T-helper 2 cell treated with Interferon-gamma antibody and Interleukin-4, amounts not matched to agents 5 μg/mL and 100 μg/mL, for 36 hours (primary cell): ENCODE measurements around the gene ZBTB7B.

Experiments used
- DNase-seq: peaks from one replicate; pipeline ENCODE4 v3.0.0; 2021; ENCODE audit warnings: low spot score
- H3K27ac Mint-ChIP-seq: one replicate; pipeline ENCODE4 v1.8.0; 2021; ENCODE audit warnings: mild to moderate bottlenecking, mixed read lengths
- H3K27me3 Mint-ChIP-seq: one replicate; pipeline ENCODE4 v1.8.0; 2021; ENCODE audit warnings: low read depth, mixed read lengths
- H3K36me3 Mint-ChIP-seq: one replicate; pipeline ENCODE4 v1.8.0; 2021; ENCODE audit warnings: low read depth, mixed read lengths
- H3K4me1 Mint-ChIP-seq: one replicate; pipeline ENCODE4 v1.8.0; 2021; ENCODE audit warnings: low read depth, mixed read lengths
- H3K4me3 Mint-ChIP-seq: one replicate; pipeline ENCODE4 v1.8.0; 2022; ENCODE audit warnings: mild to moderate bottlenecking, moderate library complexity, mixed read lengths
- H3K9me3 Mint-ChIP-seq: one replicate; pipeline ENCODE4 v1.8.0; 2021; ENCODE audit warnings: mixed read lengths

ZBTB7B gene

DNA sequence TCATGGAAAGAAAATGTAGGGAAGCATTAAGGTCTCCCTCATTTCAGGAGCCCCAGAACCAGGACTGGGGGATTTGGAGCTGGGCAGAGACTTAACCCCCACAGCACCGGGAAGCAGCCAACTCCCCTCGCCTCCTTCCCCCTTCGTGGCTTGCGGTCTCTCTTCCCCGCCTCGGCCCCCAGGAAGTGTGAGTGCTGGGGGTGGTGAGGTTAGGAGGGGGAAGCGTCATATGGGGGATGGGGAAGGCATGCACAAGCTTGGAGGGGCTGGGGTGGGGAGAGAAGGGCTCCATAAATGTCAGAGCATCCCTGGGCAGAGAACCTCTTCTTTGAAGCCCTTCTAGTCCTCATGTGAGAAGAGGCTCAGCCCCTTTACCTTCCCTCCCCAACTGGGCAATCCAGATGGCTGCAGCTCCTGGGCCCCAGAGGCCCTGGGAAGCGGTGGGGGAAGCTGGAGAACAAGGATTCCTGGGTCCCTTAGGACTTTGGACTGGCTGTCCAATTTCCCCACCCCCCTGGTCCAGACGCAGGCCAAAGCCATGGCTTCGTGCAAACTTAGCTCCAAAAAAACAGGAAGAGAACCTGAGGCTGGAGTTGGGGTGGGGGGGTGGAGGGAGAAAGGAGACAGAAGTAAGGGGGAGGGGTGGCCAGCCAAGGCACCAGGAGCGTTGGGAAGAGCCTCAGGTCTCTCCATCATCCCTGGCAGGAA lies 7.8 kb downstream of the ZBTB7B start:
- peak overlapping the region; percentile 98 for H3K4me3 Mint-ChIP-seq
- H3K4me1 Mint-ChIP-seq = peaks cover 58% of the 10 kb centered on the region
- H3K27ac Mint-ChIP-seq = peak overlapping the region; percentile 91
- H3K9me3 Mint-ChIP-seq = no peaks in the 10 kb centered on the region
- peak; percentile 56 for DNase-seq
- no peaks in the 10 kb centered on the region for H3K27me3 Mint-ChIP-seq
- H3K36me3 Mint-ChIP-seq = peaks cover 47% of the 10 kb centered on the region

- H3K9me3 Mint-ChIP-seq = no peaks in the 10 kb centered on the region
- no peak for DNase-seq
- peak overlapping the region; percentile 98 for H3K4me3 Mint-ChIP-seq
- peak overlapping the region; percentile 91 for H3K27ac Mint-ChIP-seq
- H3K4me1 Mint-ChIP-seq = peaks cover 58% of the 10 kb centered on the region
- H3K27me3 Mint-ChIP-seq = no peaks in the 10 kb centered on the region
- H3K36me3 Mint-ChIP-seq = peaks cover 52% of the 10 kb centered on the region
Measured at GRCh38 chr1:155011004-155011416, 8.4 kb downstream of the ZBTB7B start.

DNA sequence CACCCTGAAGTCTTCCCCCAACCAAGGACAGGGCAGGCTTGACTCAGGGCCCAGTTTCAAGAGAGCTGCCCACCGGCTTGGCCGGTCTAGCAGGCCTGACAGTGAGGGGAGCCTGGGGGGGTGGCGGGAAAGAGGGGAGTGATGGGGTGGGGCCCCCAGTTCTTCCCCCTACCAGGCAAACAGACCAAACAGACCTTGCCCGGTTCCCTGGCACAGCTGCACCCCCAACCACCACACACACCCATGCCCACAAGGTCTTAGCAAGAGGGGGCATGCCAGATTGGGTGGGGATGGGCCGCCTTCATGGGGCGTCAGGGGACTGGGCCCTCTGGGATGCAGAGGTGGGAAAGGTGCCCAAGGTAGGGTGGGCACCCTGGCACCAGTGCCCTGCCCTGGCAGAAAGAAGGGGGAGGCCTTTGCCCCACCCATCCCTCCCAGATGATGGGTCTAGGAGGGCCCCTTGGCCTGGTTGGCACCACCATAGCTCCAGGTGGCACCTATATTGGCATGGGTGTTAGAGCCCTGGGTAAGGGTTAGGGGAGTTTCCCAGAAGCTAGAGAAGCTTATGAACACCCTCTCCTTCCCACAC lies 8.9 kb downstream of the ZBTB7B start:
- Mint-ChIP-seq H3K27ac (peak overlapping the region; percentile 91), H3K27me3 (no peaks in the 10 kb centered on the region)

GRCh38 chr1:155012026-155012546 lies 9.5 kb downstream of the ZBTB7B start:
- peaks cover 56% of the 10 kb centered on the region for H3K4me1 Mint-ChIP-seq
- H3K36me3 Mint-ChIP-seq = peaks cover 62% of the 10 kb centered on the region
- H3K27ac Mint-ChIP-seq = peak overlapping the region; percentile 83
- H3K4me3 Mint-ChIP-seq = peak overlapping the region; percentile 90
- DNase-seq = peak; percentile 40
- no peaks in the 10 kb centered on the region for H3K27me3 Mint-ChIP-seq
- no peaks in the 10 kb centered on the region for H3K9me3 Mint-ChIP-seq

More for the DNA sequence above, 8.9 kb downstream of the ZBTB7B start:
- peaks cover 58% of the 10 kb centered on the region for H3K4me1 Mint-ChIP-seq
- no peak for DNase-seq
- H3K36me3 Mint-ChIP-seq = peaks cover 58% of the 10 kb centered on the region
- H3K9me3 Mint-ChIP-seq = no peaks in the 10 kb centered on the region
- peak overlapping the region; percentile 98 for H3K4me3 Mint-ChIP-seq

- no peak for DNase-seq
- no peaks in the 10 kb centered on the region for H3K27me3 Mint-ChIP-seq
- H3K4me1 Mint-ChIP-seq = peaks cover 56% of the 10 kb centered on the region
- no peaks in the 10 kb centered on the region for H3K9me3 Mint-ChIP-seq
- H3K4me3 Mint-ChIP-seq = peak overlapping the region; percentile 90
- peaks cover 67% of the 10 kb centered on the region for H3K36me3 Mint-ChIP-seq
- peak overlapping the region; percentile 83 for H3K27ac Mint-ChIP-seq
Measured at GRCh38 chr1:155012776-155013602, 10.4 kb downstream of the ZBTB7B start.

GRCh38 chr1:155013632-155014031 lies 11.0 kb downstream of the ZBTB7B start:
- peaks cover 66% of the 10 kb centered on the region for H3K36me3 Mint-ChIP-seq
- peak; percentile 20 for DNase-seq

DNA sequence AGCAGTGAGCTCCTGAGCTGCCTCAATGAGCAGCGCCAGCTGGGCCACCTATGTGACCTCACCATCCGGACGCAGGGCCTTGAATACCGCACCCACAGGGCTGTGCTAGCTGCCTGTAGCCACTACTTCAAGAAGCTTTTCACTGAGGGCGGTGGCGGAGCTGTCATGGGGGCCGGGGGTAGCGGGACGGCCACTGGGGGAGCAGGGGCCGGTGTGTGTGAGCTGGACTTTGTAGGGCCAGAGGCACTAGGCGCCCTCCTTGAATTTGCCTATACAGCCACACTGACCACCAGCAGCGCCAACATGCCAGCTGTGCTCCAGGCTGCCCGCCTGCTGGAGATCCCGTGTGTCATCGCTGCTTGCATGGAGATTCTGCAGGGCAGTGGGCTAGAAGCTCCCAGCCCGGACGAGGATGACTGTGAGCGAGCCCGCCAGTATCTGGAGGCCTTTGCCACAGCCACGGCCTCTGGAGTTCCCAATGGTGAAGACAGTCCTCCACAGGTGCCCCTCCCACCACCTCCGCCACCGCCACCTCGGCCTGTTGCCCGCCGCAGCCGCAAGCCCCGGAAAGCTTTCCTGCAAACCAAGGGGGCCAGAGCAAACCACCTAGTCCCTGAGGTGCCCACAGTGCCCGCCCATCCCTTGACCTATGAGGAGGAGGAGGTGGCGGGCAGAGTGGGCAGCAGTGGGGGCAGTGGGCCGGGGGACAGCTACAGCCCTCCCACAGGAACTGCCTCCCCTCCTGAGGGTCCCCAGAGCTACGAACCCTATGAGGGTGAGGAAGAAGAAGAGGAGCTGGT lies 12.3 kb downstream of the ZBTB7B start:
- Mint-ChIP-seq H3K4me1 (peaks cover 50% of the 10 kb centered on the region), H3K36me3 (peaks cover 68% of the 10 kb centered on the region), H3K9me3 (no peaks in the 10 kb centered on the region), H3K27ac (no peak overlapping the region), H3K27me3 (no peaks in the 10 kb centered on the region), H3K4me3 (peak overlapping the region; percentile 90)
- DNase-seq = no peak

More at GRCh38 chr1:155013632-155014031, 11.0 kb downstream of the ZBTB7B start:
- no peaks in the 10 kb centered on the region for H3K27me3 Mint-ChIP-seq
- peak overlapping the region; percentile 90 for H3K4me3 Mint-ChIP-seq
- H3K9me3 Mint-ChIP-seq = no peaks in the 10 kb centered on the region
- peaks cover 51% of the 10 kb centered on the region for H3K4me1 Mint-ChIP-seq
- peak overlapping the region; percentile 81 for H3K27ac Mint-ChIP-seq

GRCh38 chr1:155015527-155016230 lies 13.1 kb downstream of the ZBTB7B start:
- H3K4me1 Mint-ChIP-seq = peaks cover 53% of the 10 kb centered on the region
- H3K27ac Mint-ChIP-seq = peak overlapping the region; percentile 77
- H3K9me3 Mint-ChIP-seq = no peaks in the 10 kb centered on the region
- H3K27me3 Mint-ChIP-seq = no peaks in the 10 kb centered on the region
- DNase-seq = no peak
- H3K36me3 Mint-ChIP-seq = peaks cover 66% of the 10 kb centered on the region
- H3K4me3 Mint-ChIP-seq = peak overlapping the region; percentile 62

DNA sequence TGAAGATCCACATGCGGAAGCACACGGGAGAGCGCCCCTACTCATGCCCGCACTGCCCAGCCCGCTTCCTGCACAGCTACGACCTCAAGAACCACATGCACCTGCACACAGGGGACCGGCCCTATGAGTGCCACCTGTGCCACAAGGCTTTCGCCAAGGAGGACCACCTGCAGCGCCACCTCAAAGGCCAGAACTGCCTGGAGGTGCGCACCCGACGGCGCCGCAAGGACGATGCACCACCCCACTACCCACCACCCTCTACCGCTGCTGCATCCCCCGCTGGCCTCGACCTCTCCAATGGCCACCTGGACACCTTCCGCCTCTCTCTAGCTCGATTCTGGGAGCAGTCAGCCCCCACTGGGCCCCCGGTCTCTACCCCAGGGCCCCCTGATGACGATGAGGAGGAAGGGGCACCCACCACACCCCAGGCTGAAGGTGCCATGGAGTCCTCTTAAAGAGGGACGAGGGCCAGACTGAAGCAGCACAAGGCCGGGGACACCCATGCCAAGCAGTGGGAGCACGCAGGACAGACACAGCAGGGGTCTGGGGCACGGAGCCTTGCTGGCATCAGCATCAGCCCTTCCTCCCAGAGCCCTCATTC lies 13.7 kb downstream of the ZBTB7B start:
- Mint-ChIP-seq H3K27me3 (no peaks in the 10 kb centered on the region), H3K36me3 (peaks cover 62% of the 10 kb centered on the region), H3K27ac (peak overlapping the region; percentile 77), H3K4me3 (peak overlapping the region; percentile 62), H3K4me1 (peaks cover 48% of the 10 kb centered on the region), H3K9me3 (no peaks in the 10 kb centered on the region)
- DNase-seq = no peak

GRCh38 chr1:155017041-155017945 lies 14.7 kb downstream of the ZBTB7B start:
- peak; percentile 91 for DNase-seq
- Mint-ChIP-seq H3K36me3 (peaks cover 58% of the 10 kb centered on the region), H3K4me1 (peaks cover 48% of the 10 kb centered on the region), H3K9me3 (no peaks in the 10 kb centered on the region), H3K27me3 (no peaks in the 10 kb centered on the region), H3K4me3 (peak overlapping the region; percentile 62), H3K27ac (peak overlapping the region; percentile 77)

DNA sequence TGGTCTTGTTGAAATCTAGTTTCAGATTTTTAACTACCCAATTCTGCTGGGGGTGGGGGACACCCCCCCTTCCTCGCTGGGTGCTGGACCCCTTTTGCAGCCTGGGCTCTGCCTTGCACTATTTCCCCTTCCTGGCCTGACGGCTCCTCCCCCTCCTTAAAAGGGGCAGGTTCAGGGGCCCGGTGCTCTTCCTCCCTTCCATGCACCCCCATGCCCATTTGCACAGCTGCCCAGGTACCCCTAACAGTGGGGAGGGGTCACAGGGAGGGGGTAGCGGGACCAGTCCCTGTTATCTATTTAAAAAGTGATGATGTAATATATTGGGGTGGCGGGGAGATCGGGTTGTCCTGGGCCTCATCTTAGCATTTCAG lies 15.3 kb downstream of the ZBTB7B start:
- Mint-ChIP-seq H3K27ac (peak overlapping the region; percentile 20), H3K27me3 (no peaks in the 10 kb centered on the region), H3K4me1 (peaks cover 44% of the 10 kb centered on the region), H3K9me3 (no peaks in the 10 kb centered on the region), H3K36me3 (peaks cover 52% of the 10 kb centered on the region), H3K4me3 (peak overlapping the region; percentile 26)
- no peak for DNase-seq
